ENCODE data around the gene MXD1. TPM values are rescaled to one million over a fixed set of nuclear protein-coding genes. Genes with fewer than 3 reads are reported as not detected.
A peak's percentile ranks its signal among the peaks of the same experiment; 100 is the strongest.

The MXD1 gene
- total RNA-seq, 1 experiment from 2014 or later: 71.8 TPM

DNA sequence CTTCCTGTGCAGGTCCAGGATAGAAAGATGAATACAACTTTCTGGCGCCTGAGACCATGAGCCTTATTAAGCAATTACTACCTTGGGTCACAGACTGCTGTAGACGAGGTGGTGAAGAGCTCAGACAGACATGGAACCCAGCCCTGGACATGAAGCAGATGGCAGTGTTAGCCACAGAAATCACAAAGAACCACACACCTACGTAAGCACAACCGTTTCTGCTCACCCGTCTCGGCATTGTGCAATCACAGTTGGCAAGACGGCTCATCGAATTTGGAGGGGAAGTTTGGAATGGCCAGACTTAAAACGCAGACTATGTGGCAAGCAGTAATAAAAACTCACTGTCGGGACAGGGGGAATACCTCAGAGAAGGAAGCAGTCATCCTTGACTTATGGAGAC lies 70.8 kb downstream of the MXD1 start:
- H3K4me3 Mint-ChIP-seq (ENCODE audit: unreplicated experiment): no peak overlapping the region
- ChIA-PET POLR2A (no interaction called here), CTCF (interaction anchor here (1.3 kb wide), 1 partner anchor 11 kb away, joined by 5 read pairs; no protein-coding TSS in a partner anchor)
- no peaks in the 10 kb centered on the region for H3K36me3 Mint-ChIP-seq (ENCODE audit: insufficient read depth, unreplicated experiment)
- intact Hi-C loops (cut with micrococcal nuclease): no loop called here
- peak; percentile 92 for DNase-seq (ENCODE audit: unreplicated experiment)
- peaks cover 7% of the 10 kb centered on the region for H3K9me3 Mint-ChIP-seq (ENCODE audit: unreplicated experiment)
- TF ChIP-seq, protein P1, sequence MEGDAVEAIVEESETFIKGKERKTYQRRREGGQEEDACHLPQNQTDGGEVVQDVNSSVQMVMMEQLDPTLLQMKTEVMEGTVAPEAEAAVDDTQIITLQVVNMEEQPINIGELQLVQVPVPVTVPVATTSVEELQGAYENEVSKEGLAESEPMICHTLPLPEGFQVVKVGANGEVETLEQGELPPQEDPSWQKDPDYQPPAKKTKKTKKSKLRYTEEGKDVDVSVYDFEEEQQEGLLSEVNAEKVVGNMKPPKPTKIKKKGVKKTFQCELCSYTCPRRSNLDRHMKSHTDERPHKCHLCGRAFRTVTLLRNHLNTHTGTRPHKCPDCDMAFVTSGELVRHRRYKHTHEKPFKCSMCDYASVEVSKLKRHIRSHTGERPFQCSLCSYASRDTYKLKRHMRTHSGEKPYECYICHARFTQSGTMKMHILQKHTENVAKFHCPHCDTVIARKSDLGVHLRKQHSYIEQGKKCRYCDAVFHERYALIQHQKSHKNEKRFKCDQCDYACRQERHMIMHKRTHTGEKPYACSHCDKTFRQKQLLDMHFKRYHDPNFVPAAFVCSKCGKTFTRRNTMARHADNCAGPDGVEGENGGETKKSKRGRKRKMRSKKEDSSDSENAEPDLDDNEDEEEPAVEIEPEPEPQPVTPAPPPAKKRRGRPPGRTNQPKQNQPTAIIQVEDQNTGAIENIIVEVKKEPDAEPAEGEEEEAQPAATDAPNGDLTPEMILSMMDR (IDR thresholded peaks at IDR 0.05; ENCODE audit: unreplicated experiment): no peak
- peak overlapping the region; percentile 54 for H3K27ac Mint-ChIP-seq (ENCODE audit: low read depth, unreplicated experiment)
- no peaks in the 10 kb centered on the region for H3K27me3 Mint-ChIP-seq (ENCODE audit: insufficient read depth, unreplicated experiment)
- H3K4me1 Mint-ChIP-seq (ENCODE audit: insufficient read depth, unreplicated experiment): no peaks in the 10 kb centered on the region
- no TSS peak for BruUV-seq (replicated peaks)

DNA sequence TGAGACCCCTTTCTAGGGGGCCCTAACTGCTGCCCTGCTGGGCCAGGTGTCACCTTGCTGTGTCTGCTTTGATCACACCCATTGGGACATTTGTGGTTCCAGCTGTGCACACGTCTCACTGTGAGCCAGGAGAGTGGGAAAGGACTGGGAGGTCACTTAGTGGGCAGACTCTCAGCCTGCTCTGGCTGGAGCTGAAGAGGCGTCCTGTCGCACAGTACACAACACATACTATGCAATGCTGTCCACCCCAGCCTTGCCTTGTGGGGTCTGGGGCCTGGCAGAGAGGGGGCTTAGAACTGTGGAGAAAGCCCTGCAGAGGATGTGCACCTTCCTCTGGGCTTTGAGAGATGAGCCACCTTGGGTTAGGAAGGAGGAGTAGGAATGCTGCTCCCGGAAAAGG lies 71.8 kb downstream of the MXD1 start:
- Mint-ChIP-seq H3K4me3 (ENCODE audit: unreplicated experiment) (no peak overlapping the region), H3K27ac (ENCODE audit: low read depth, unreplicated experiment) (peak overlapping the region; percentile 28), H3K36me3 (ENCODE audit: insufficient read depth, unreplicated experiment) (no peaks in the 10 kb centered on the region), H3K27me3 (ENCODE audit: insufficient read depth, unreplicated experiment) (no peaks in the 10 kb centered on the region), H3K4me1 (ENCODE audit: insufficient read depth, unreplicated experiment) (no peaks in the 10 kb centered on the region), H3K9me3 (ENCODE audit: unreplicated experiment) (peaks cover 7% of the 10 kb centered on the region)
- ChIA-PET POLR2A (no interaction called here), CTCF (interaction anchor here (0.7 to 1.3 kb wide), 2 partner anchors 10 to 23 kb away, joined by 3 to 5 read pairs; no protein-coding TSS in a partner anchor)
- intact Hi-C loops (cut with micrococcal nuclease): no loop called here
- TF ChIP-seq, protein P1 (IDR thresholded peaks at IDR 0.05; ENCODE audit: unreplicated experiment): no peak
- BruUV-seq (replicated peaks): no TSS peak
- no peak for DNase-seq (ENCODE audit: unreplicated experiment)

DNA sequence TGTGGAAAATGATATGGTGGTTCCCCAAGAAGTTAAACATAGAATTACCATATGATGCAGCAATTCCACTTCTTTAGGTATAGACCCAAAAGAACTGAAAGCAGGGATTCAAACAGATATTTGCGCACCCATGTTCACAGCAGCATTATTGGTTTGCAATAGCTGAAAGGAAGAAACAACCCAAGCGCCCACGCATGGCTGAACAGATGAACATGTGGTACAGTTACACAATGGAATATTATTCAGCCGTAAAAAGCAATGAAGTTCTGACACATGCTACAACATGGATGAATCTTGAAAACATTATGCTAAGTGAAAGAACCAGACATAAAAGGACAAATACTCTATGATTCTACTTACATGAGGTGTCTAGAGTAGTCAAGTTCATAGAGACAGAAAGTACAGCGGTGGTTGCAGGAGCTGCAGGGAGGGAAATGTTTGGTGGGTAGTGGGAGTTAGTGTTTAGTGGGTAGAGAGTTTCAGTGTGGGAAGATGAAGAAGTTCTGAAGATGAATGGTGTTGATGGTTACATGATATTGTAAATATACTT lies 73.3 kb downstream of the MXD1 start:
- Mint-ChIP-seq H3K27ac (ENCODE audit: low read depth, unreplicated experiment) (no peak overlapping the region), H3K9me3 (ENCODE audit: unreplicated experiment) (peaks cover 7% of the 10 kb centered on the region), H3K27me3 (ENCODE audit: insufficient read depth, unreplicated experiment) (no peaks in the 10 kb centered on the region), H3K36me3 (ENCODE audit: insufficient read depth, unreplicated experiment) (peaks cover 4% of the 10 kb centered on the region), H3K4me1 (ENCODE audit: insufficient read depth, unreplicated experiment) (no peaks in the 10 kb centered on the region), H3K4me3 (ENCODE audit: unreplicated experiment) (no peak overlapping the region)
- DNase-seq (ENCODE audit: unreplicated experiment): no peak
- BruUV-seq (replicated peaks): no TSS peak
- ChIA-PET CTCF (no interaction called here), POLR2A (no interaction called here)
- intact Hi-C loops (cut with micrococcal nuclease): no loop called here
- TF ChIP-seq, protein P1 (IDR thresholded peaks at IDR 0.05; ENCODE audit: unreplicated experiment): no peak

DNA sequence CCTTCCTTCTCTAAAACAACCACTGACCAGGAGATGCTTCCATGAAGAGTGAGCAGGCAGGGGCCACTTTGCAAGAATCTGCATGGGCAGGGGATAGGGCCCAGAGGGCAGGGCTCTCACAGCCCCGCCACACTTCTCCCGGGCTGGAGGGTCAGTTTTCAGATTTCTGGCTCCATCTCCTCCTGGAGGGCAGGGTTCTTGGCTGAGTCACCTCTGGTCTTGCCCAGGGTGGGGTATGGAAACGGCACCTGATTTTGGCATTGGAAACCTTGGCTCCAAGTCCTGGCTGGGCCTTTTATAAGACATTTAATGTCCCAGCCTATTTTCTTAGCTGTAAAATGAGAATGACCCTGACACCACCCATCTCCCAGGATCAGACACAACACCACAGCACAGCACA lies 74.1 kb downstream of the MXD1 start:
- ChIA-PET POLR2A (interaction anchor here (1.0 kb wide), 1 partner anchor 37 kb away, joined by 4 read pairs; no protein-coding TSS in a partner anchor), CTCF (no interaction called here)
- no peak overlapping the region for H3K4me3 Mint-ChIP-seq (ENCODE audit: unreplicated experiment)
- peaks cover 7% of the 10 kb centered on the region for H3K9me3 Mint-ChIP-seq (ENCODE audit: unreplicated experiment)
- no peak overlapping the region for H3K27ac Mint-ChIP-seq (ENCODE audit: low read depth, unreplicated experiment)
- H3K36me3 Mint-ChIP-seq (ENCODE audit: insufficient read depth, unreplicated experiment): peaks cover 7% of the 10 kb centered on the region
- H3K27me3 Mint-ChIP-seq (ENCODE audit: insufficient read depth, unreplicated experiment): no peaks in the 10 kb centered on the region
- DNase-seq (ENCODE audit: unreplicated experiment): peak; percentile 53
- H3K4me1 Mint-ChIP-seq (ENCODE audit: insufficient read depth, unreplicated experiment): no peaks in the 10 kb centered on the region
- BruUV-seq (replicated peaks): no TSS peak
- TF ChIP-seq, protein P1 (IDR thresholded peaks at IDR 0.05; ENCODE audit: unreplicated experiment): no peak
- intact Hi-C loops (cut with micrococcal nuclease): no loop called here
